C4-2B (cell line): ENCODE data around the gene ISG20.

Source experiments
- H3K27ac ChIP-seq: fragments of 450-650 bp; 2 replicates; pipeline ENCODE4 v1.5.1; 2017
- ZFX ChIP-seq: fragments of 450-650 bp; IDR thresholded peaks from 2 replicates; pipeline ENCODE4 v1.6.1; 2017
- TF ChIP-seq, protein P1 (sequence below): fragments of 450-650 bp; conservative IDR thresholded peaks from 2 replicates; pipeline ENCODE4 v1.5.1; 2017; ENCODE audit warnings: mild to moderate bottlenecking

The ISG20 gene

DNA sequence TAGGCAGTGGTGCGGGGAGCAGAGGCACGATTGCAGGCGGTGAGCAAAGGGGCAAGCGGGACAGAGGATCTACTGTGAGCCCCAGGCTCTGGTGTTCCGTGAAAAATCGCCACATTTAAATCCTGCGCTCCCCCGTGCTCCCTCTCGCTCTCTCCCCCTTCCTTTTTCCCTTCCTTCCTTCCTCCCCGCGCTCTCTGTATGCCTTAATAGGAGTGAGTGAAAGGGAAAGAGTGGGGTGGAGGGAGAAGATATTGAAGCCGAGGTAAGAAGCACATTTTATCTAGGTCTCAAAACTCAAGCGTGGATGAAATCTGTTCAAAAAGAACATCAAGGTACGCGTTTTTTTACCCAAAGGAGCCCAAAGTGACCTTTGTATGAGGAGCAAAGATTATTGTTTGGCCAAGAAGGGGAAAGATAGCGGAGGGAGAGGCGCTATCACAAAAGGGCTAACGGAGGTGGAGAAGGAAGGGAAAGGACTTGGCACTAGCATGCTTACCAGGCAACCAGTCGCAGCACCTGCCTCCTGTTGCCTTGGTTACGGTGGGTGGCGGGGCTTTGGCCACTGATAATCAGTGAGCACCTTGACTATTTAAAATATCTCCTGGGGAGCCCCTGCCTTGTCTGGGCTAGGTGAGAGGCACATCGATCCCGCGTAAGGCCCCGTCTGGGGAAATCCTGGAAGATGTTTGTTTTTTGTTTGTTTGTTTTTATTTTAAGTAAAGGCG is 32.6 kb upstream of the ISG20 start:
- H3K27ac ChIP-seq: no peak overlapping the region
- TF ChIP-seq, protein P1, sequence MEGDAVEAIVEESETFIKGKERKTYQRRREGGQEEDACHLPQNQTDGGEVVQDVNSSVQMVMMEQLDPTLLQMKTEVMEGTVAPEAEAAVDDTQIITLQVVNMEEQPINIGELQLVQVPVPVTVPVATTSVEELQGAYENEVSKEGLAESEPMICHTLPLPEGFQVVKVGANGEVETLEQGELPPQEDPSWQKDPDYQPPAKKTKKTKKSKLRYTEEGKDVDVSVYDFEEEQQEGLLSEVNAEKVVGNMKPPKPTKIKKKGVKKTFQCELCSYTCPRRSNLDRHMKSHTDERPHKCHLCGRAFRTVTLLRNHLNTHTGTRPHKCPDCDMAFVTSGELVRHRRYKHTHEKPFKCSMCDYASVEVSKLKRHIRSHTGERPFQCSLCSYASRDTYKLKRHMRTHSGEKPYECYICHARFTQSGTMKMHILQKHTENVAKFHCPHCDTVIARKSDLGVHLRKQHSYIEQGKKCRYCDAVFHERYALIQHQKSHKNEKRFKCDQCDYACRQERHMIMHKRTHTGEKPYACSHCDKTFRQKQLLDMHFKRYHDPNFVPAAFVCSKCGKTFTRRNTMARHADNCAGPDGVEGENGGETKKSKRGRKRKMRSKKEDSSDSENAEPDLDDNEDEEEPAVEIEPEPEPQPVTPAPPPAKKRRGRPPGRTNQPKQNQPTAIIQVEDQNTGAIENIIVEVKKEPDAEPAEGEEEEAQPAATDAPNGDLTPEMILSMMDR: no peak
- no peak for TF ChIP-seq ZFX

DNA sequence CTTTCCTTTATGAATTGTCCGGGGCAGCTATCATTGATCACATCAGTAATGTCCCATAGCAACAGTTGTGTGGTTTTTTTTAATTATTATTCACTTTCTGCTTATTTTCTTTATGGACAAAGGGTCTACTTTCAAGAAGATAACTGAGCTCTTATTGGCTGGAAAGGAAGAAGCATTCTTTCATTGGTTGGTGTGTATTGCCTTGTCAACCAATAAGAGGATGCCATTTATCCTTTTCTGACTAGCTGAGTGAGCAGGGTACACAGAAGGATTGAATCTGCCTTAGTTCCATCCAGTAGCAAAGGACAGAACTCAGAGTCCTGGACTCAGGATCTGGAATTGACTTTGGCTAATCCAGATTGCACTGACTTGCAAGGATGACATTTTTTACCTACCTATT is 30.9 kb upstream of the ISG20 start:
- H3K27ac ChIP-seq: no peak overlapping the region
- no peak for TF ChIP-seq ZFX
- TF ChIP-seq, protein P1: no peak

DNA sequence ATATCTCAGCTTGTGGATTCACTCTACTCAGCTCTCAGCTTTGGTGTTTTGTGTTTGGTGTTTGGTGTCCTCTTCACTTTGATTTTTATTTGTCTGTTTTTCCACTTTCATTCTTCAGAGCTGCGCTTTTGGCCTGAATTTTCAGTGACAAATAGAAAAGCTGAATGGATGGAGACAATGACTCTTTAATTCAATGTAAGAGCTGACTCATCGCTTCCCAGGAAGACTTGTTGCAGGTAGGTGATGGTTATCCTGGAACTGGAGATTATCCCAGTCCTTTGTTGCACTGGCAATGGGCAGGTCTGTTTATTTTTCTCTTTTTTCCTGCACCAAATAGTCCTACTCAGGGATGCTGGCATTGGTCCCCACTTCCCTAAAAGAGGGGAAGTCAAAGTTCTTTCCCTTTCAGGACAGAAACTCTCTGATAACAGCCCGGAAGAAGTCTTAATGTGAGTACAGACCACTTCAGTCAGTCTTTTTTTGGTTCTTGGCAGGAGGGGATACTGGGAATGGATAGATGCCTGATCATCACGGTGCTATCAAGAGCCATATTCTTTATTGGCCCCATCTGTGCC is 30.1 kb upstream of the ISG20 start:
- TF ChIP-seq, protein P1: no peak
- no peak for TF ChIP-seq ZFX
- no peak overlapping the region for H3K27ac ChIP-seq

DNA sequence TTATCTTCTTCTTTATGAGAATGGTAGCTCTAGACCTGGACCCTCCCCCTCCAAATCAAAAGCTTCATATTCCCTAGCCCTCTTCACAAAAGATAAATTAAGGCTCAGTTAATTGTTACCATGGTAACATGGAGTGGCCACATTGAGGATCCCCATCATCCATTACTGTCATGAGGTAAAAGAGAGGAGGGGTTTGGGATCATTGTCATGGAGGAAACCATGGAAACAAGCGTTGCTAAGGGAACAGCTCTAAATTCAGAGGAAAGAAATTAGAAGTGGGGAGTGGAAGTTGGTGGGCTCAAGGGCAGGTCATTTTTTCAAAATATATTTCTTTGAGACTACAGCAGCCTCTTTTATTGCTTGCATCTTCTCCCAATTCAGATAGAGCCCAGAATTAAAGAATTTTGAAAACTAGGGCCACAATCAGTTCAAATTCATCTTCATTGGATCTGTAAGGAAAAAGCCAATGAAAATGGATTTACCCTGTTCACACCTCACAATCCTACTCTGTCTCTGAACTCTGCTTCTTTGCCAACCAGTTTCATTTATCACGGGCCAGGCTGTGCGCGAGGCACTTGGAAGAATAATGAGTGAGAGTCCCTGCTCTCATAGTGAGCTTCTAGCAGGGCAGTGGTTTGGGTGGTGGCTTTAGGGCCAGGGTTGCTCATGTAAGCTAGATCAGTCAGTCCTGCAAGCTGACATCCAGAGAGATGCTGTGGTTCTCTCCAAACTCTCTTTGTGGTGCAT is 29.3 kb upstream of the ISG20 start:
- H3K27ac ChIP-seq: no peak overlapping the region
- no peak for TF ChIP-seq ZFX
- TF ChIP-seq, protein P1: no peak

DNA sequence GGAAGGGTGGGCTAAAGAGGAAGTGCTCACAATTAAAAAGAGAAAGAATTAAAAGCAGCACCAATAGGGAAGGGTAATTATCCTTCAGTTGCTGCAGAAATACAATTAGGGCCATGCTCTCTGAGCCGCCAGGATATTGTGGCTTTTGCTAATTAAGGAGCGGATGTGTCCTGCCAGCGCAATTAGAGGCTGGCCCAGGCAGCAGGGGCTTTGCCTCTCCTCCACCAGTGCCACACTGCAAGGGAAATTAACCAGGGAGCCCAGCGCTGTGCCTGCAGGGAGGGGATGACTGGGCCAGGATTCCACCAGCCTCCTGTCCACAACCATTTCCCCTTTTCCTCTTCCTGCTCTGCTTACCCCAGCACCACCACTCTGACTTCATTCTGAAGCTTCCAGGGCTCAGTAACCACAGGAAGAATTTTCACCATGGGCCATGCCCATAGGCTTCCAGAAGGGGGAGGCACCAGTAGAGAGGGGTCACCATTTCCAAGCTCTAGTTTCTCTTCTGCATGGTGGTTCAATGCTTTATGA is 28.1 kb upstream of the ISG20 start:
- TF ChIP-seq, protein P1: no peak
- TF ChIP-seq ZFX: no peak
- no peak overlapping the region for H3K27ac ChIP-seq

DNA sequence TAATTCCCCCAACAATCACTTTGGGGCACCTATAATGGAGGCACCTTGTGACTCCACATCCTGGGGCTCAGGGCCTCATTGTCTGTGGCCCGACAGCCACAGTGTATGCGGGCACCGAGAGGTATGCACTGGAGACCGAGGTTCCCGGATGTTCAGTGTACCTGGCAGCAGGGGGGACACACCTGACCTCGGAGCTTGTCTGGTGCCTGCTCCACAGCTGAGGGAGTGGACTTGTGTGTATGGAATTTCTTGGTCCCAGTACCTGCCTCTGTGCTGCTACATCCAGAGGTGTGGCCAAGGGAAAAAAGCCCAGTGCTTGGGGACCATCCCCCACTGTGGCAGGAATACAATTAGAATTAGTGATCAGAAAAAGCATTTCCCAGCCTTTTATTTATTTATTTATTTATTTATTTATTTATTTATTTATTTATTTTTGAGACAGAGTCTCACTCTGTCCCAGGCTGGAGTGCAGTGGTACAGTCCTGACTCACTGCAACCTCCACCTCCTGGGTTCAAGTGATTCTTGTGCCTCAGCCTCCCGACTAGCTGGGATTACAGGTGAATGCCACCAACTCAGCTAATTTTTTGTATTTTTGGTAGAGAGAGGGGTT is 26.5 kb upstream of the ISG20 start:
- no peak overlapping the region for H3K27ac ChIP-seq
- TF ChIP-seq ZFX: no peak
- TF ChIP-seq, protein P1: no peak
